Progenitor cell of endocrine pancreas (in vitro differentiated cells): ENCODE data around the gene MYH13. TPM values are rescaled to one million over a fixed set of nuclear protein-coding genes. Genes with fewer than 3 reads are reported as not detected.
"Not testable (repeated sequence)": the region's sequence is repeated elsewhere in the genome, so short reads cannot be mapped to it uniquely, and the experiment has no call there.

ENCODE experiments used
- DNase-seq: peaks from one replicate; pipeline ENCODE4 v3.0.0; 2021; ENCODE audit warnings: low spot score; ENCODE audit not compliant: unreplicated experiment
- H3K27ac Mint-ChIP-seq: 2 replicates; pipeline ENCODE4 v1.8.0; 2021; ENCODE audit warnings: mild to moderate bottlenecking, moderate library complexity, mixed read lengths
- H3K27me3 Mint-ChIP-seq: 2 replicates; pipeline ENCODE4 v1.8.0; 2021; ENCODE audit warnings: mixed read lengths
- H3K36me3 Mint-ChIP-seq: 2 replicates; pipeline ENCODE4 v1.8.0; 2022; ENCODE audit warnings: mixed read lengths; ENCODE audit not compliant: insufficient read depth
- H3K4me1 Mint-ChIP-seq: 2 replicates; pipeline ENCODE4 v1.8.0; 2021; ENCODE audit warnings: low read depth, mixed read lengths
- H3K4me3 Mint-ChIP-seq: 2 replicates; pipeline ENCODE4 v1.8.0; 2021; ENCODE audit warnings: low read depth, mild to moderate bottlenecking, moderate library complexity, mixed read lengths
- H3K9me3 Mint-ChIP-seq: 2 replicates; pipeline ENCODE4 v1.8.0; 2021; ENCODE audit warnings: low read depth, mixed read lengths
- total RNA-seq: library from RNA; stranded (reverse); gene quantifications from 2 replicates; pipeline ENCODE4 v1.2.1, GENCODE V29; 2021
- TF ChIP-seq, protein P1 (sequence below): fragments of 200-600 bp; sonication (generic); IDR thresholded peaks from one replicate; pipeline ENCODE4 v1.5.0; 2021; ENCODE audit warnings: antibody characterized with exemption, mild to moderate bottlenecking; ENCODE audit not compliant: unreplicated experiment

The MYH13 gene
- total RNA-seq, 1 donor from 2014 or later = not detected

- H3K4me3 Mint-ChIP-seq = no peak overlapping the region
- no peak overlapping the region for H3K27ac Mint-ChIP-seq
- DNase-seq = no peak
- H3K27me3 Mint-ChIP-seq = peaks cover 10% of the 10 kb centered on the region
- no peaks in the 10 kb centered on the region for H3K36me3 Mint-ChIP-seq
- peaks cover 3% of the 10 kb centered on the region for H3K9me3 Mint-ChIP-seq
- H3K4me1 Mint-ChIP-seq = no peaks in the 10 kb centered on the region
- TF ChIP-seq, protein P1, sequence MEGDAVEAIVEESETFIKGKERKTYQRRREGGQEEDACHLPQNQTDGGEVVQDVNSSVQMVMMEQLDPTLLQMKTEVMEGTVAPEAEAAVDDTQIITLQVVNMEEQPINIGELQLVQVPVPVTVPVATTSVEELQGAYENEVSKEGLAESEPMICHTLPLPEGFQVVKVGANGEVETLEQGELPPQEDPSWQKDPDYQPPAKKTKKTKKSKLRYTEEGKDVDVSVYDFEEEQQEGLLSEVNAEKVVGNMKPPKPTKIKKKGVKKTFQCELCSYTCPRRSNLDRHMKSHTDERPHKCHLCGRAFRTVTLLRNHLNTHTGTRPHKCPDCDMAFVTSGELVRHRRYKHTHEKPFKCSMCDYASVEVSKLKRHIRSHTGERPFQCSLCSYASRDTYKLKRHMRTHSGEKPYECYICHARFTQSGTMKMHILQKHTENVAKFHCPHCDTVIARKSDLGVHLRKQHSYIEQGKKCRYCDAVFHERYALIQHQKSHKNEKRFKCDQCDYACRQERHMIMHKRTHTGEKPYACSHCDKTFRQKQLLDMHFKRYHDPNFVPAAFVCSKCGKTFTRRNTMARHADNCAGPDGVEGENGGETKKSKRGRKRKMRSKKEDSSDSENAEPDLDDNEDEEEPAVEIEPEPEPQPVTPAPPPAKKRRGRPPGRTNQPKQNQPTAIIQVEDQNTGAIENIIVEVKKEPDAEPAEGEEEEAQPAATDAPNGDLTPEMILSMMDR = no peak
Observed at GRCh38 chr17:10294180-10294579, 78.6 kb downstream of the MYH13 start.

DNA sequence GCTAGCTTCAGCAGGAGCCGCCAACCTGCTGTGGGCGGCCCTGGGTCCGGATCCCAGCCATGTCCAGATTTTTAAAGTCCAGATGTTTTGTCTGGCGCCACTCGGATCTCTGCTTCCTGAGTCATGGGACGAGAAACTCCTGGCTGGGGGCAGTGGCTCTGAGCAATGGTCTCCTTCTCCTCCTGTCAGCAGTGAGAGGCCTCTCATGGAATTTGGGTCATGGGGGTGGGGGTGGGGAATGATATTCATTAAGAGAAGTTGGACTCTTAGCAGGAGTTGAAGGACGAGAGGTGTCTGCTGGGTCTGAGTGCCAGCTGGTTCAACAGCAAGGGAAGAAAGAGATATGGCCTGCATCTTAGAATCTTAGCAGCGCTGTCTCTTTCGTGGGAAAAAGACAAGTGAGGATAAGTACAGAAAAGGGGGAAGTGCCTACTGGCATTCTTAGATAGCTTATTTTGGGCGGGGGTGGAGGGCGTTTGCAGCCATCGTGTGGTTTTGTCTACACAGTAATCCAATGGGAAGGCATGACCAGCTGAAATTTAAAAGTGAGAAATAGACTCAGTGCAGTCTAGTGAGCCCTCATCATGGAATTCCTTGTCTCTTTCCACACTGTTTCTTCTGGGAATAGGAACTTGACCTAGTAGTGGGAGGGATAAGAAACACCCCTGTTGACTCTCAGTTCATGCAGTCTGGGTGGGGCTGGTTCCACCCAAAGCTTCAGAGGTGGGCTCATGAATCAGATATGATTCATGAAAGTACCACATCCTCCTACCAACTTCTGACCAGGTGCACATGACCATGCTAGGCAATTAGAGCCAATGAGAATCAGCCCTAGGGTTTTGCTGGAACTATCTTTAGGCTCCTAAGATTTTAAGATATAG, 80.5 kb downstream of the MYH13 start:
- no peak overlapping the region for H3K27ac Mint-ChIP-seq

DNA sequence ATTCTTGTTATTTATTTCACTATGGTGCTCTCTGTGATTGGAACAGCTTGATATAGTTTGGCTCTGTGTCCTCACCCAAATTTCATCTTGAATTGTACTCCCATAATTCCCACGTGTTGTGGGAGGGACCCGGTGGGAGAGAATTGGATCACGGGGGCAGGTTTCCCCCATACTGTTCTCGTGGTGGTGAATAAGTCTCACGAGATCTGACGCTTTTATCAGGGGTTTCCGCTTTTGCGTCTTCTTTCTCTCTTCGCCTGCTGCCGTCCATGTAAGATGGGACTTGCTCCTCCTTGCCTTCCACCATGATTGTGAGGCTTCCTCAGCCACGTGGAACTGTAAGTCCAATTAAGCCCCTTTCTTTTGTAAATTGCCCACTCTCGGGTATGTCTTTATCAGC, 81.2 kb downstream of the MYH13 start:
- H3K4me1 Mint-ChIP-seq, H3K36me3 Mint-ChIP-seq, H3K9me3 Mint-ChIP-seq, H3K27ac Mint-ChIP-seq, H3K4me3 Mint-ChIP-seq, DNase-seq: not testable (repeated sequence)
- peaks cover 23% of the 10 kb centered on the region for H3K27me3 Mint-ChIP-seq

More for the DNA sequence above, 80.5 kb downstream of the MYH13 start:
- no peaks in the 10 kb centered on the region for H3K36me3 Mint-ChIP-seq
- H3K4me3 Mint-ChIP-seq = no peak overlapping the region
- no peak for DNase-seq
- TF ChIP-seq, protein P1 = no peak
- H3K4me1 Mint-ChIP-seq = no peaks in the 10 kb centered on the region
- peaks cover 3% of the 10 kb centered on the region for H3K9me3 Mint-ChIP-seq
- H3K27me3 Mint-ChIP-seq = peaks cover 21% of the 10 kb centered on the region

DNA sequence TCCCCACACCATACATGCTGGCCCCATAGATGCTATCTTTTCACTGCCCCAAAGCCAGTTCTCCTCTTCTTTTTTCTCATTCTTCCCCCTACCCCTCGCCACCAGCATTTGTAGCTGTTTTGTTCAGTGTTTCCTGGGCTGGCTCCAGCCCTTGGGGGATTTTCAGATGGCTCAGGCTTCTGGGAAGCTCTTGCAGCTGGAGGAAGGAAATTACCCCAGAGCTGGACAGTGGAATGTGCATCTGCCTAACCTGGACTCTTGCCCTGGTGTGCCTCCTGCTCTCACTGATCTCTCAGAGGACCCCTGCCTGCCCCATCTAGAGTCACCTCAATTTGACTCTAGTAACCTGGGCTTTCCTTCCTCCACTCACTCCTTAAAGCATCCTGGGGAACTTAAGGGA, 82.8 kb downstream of the MYH13 start:
- no peaks in the 10 kb centered on the region for H3K4me1 Mint-ChIP-seq

DNA sequence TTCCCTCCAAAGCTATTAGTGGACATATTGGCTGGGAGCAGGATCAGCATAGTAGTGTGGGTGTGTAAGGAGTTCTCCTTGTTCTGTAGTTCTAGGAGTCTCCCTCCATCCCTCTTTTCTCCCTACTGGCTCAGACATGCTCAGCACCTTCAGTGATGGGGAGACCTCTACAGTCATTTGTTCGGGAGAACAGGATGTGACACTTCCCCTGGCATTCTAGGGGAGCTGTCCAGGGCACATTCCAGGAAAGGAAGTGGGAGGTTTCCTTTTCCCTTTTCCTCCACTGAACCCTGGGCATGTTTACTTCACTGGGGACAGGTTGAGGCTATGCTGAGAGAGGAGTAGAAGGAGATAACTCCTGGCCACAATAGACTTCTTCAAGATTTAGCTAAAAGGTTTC, 86.5 kb downstream of the MYH13 start:
- Mint-ChIP-seq H3K4me3 (no peak overlapping the region), H3K27me3 (peaks cover 23% of the 10 kb centered on the region), H3K4me1 (no peaks in the 10 kb centered on the region), H3K9me3 (no peaks in the 10 kb centered on the region), H3K27ac (no peak overlapping the region), H3K36me3 (no peaks in the 10 kb centered on the region)
- no peak for DNase-seq
- TF ChIP-seq, protein P1 = no peak

More for the DNA sequence above, 82.8 kb downstream of the MYH13 start:
- TF ChIP-seq, protein P1 = no peak
- Mint-ChIP-seq H3K27ac (no peak overlapping the region), H3K4me3 (no peak overlapping the region), H3K36me3 (no peaks in the 10 kb centered on the region), H3K27me3 (peaks cover 23% of the 10 kb centered on the region), H3K9me3 (peaks cover 3% of the 10 kb centered on the region)
- no peak for DNase-seq

- Mint-ChIP-seq H3K27me3 (peaks cover 23% of the 10 kb centered on the region), H3K4me1 (no peaks in the 10 kb centered on the region), H3K9me3 (no peaks in the 10 kb centered on the region), H3K36me3 (no peaks in the 10 kb centered on the region), H3K4me3 (no peak overlapping the region), H3K27ac (no peak overlapping the region)
- TF ChIP-seq, protein P1 = no peak
- DNase-seq = no peak
Observed at GRCh38 chr17:10285896-10286295, 86.9 kb downstream of the MYH13 start.
